GM12878 (cell line): ENCODE results near the gene SNN. TPM values are rescaled to one million over a fixed set of nuclear protein-coding genes. Genes with fewer than 3 reads are reported as not detected.

Source experiments
- ATAC-seq: fragments of 200-7000 bp; cut with Tn5 transposase; 3 replicates; pipeline ENCODE4 v1.9.1; 2020; ENCODE audit warnings: mild to moderate bottlenecking, moderate library complexity
- BruUV-seq: library from RNA; stranded (reverse); fragments of 400-500 nt; replicated peaks from 2 replicates; lab custom pipeline; 2021; lab: Mats Ljungman, UMichigan
- CTCF ChIA-PET: fragments of 300-600 bp; sonication (Branson Sonifier 250); formaldehyde crosslinking; extraction: SDS; loops from one replicate; lab custom pipeline; 2021; ENCODE audit warnings: inconsistent platforms; lab: Yijun Ruan, JAX
- POLR2A ChIA-PET: fragments of 350-600 bp; formaldehyde crosslinking; extraction: SDS; loops from one replicate; lab custom pipeline; 2021; ENCODE audit warnings: inconsistent platforms; lab: Charles Lee
- RAD21 ChIA-PET: fragments of 300-600 bp; sonication (Branson Sonifier 250); formaldehyde crosslinking; loops from one replicate; lab custom pipeline; 2023; ENCODE audit warnings: antibody characterized with exemption; ENCODE audit not compliant: unreplicated experiment; lab: Charles Lee
- SMC1A ChIA-PET: fragments of 300-600 bp; sonication (Branson Sonifier 250); formaldehyde crosslinking; loops from one replicate; lab custom pipeline; 2023; ENCODE audit not compliant: unreplicated experiment, uncharacterized antibody; lab: Charles Lee
- DNase-seq: peaks from one replicate; pipeline ENCODE4 v3.0.0-alpha.2; 2011; ENCODE audit warnings: low read depth, low spot score
- FAIRE-seq: peaks from 3 replicates; lab custom pipeline; 2011; peaks lifted over from hg19 to GRCh38; lab: Jason Lieb, UNC
- H2AFZ ChIP-seq: 2 replicates; pipeline ENCODE4 v1.6.0; 2011; ENCODE audit warnings: low read depth, low read length, control low read depth; ENCODE audit not compliant: control insufficient read depth
- H3K27ac ChIP-seq: 2 replicates; pipeline ENCODE4 v1.5.1; 2011; ENCODE audit warnings: control low read depth; ENCODE audit not compliant: control insufficient read depth, insufficient read depth
- H3K27me3 ChIP-seq, 2 experiments: replicated peaks in 1 of 2; 2 replicates each; pipeline versions ENCODE4 v1.6.0 to v1.6.1; 2011; ENCODE audit warnings: low read length in 1 of 2; ENCODE audit not compliant: control insufficient read depth in 2 of 2, insufficient read depth in 2 of 2
- H3K36me3 ChIP-seq, 2 experiments: 2 replicates each; pipeline ENCODE4 v1.5.1; 2011; ENCODE audit warnings: low read length in 1 of 2; ENCODE audit not compliant: control insufficient read depth in 2 of 2, insufficient read depth in 2 of 2
- H3K4me1 ChIP-seq: 2 replicates; pipeline ENCODE4 v1.6.1; 2011; ENCODE audit warnings: mild to moderate bottlenecking, low read length, moderate library complexity, mixed read lengths; ENCODE audit not compliant: control insufficient read depth, insufficient read depth
- H3K4me2 ChIP-seq: 2 replicates; pipeline ENCODE4 v1.6.0; 2011; ENCODE audit warnings: control low read depth; ENCODE audit not compliant: control insufficient read depth, insufficient read depth
- H3K4me3 ChIP-seq: fragments of 200-600 bp; sonication (generic); 2 replicates; pipeline ENCODE4 v1.5.1; 2016
- H3K79me2 ChIP-seq: 2 replicates; pipeline ENCODE4 v1.6.0; 2011; ENCODE audit warnings: low read length; ENCODE audit not compliant: control insufficient read depth, insufficient read depth
- H3K9ac ChIP-seq: 2 replicates; pipeline ENCODE4 v1.8.0; 2011; ENCODE audit warnings: low read length, control low read depth, mixed read lengths; ENCODE audit not compliant: control insufficient read depth, insufficient read depth
- H3K9me3 ChIP-seq: replicated peaks from 3 replicates; pipeline ENCODE4 v1.5.1; 2011; ENCODE audit warnings: mild to moderate bottlenecking, low read length; ENCODE audit not compliant: control insufficient read depth, insufficient read depth
- H4K20me1 ChIP-seq: 2 replicates; pipeline ENCODE4 v1.6.0; 2011; ENCODE audit not compliant: control insufficient read depth, insufficient read depth
- BHLHE40 ChIP-seq, 2 experiments: fragments of 450-650 bp in 1 of 2; IDR thresholded peaks; 2 replicates each; pipeline ENCODE4 v1.6.1; 2011 to 2017; ENCODE audit warnings: low read depth in 2 of 2, borderline replicate concordance in 1 of 2, improper control_type of control experiment in 1 of 2, low read length in 1 of 2, mild to moderate bottlenecking in 1 of 2
- CBX5 ChIP-seq: sonication (generic); IDR thresholded peaks from 2 replicates; pipeline ENCODE4 v1.6.1; 2016; ENCODE audit warnings: low read depth, moderate library complexity, mild to moderate bottlenecking, inconsistent platforms
- CREM ChIP-seq: IDR thresholded peaks from 2 replicates; pipeline ENCODE4 v1.6.1; 2014; ENCODE audit warnings: antibody characterized with exemption, low read depth
- MTA3 ChIP-seq: IDR thresholded peaks from 2 replicates; pipeline ENCODE4 v1.6.1; 2012; ENCODE audit warnings: low read length, inconsistent platforms, borderline replicate concordance
- NBN ChIP-seq: fragments of 450-650 bp; IDR thresholded peaks from 2 replicates; pipeline ENCODE4 v1.6.1; 2016
- PML ChIP-seq: IDR thresholded peaks from 2 replicates; pipeline ENCODE4 v1.6.1; 2012; ENCODE audit warnings: low read length, inconsistent platforms
- RUNX3 ChIP-seq: IDR thresholded peaks from 2 replicates; pipeline ENCODE4 v1.6.1; 2012; ENCODE audit warnings: low read length, inconsistent platforms
- WGBS: methylation state at CpG from one replicate; pipeline ENCODE4 v1.1.6; 2016; ENCODE audit warnings: low lambda C conversion rate; ENCODE audit not compliant: insufficient replicate concordance, insufficient coverage; ENCODE audit errors: missing lambda C conversion rate; 5-methylcytosine and 5-hydroxymethylcytosine counted together
- in situ Hi-C: fragments of 300-500 bp; cut with MboI; formaldehyde crosslinking; loops from 9 replicates; pipeline ENCODE4 v1.14.3; 2018; ENCODE audit warnings: mixed read lengths
- intact Hi-C: fragments of 100-400 bp; cut with micrococcal nuclease; formaldehyde crosslinking; loops from one replicate; pipeline ENCODE4 v1.14.2; 2022; ENCODE audit not compliant: unreplicated experiment
- polyA plus RNA-seq, 11 experiments: library from polyadenylated mRNA; depleted of rRNA in 4 of 11; unstranded in 6 of 11; stranded (reverse) in 5 of 11; fragments of >200 nt; fragmentation: Nextera tagmentation in 4 of 11; fragmentation: Illumina TruSeq in 1 of 11; extraction: Ambion mirVana in 4 of 11; extraction: Trizol in 1 of 11; gene quantifications; 1 replicate in 1 of 11; 2 replicates in 10 of 11; pipeline versions ENCODE4 v1.2.1 to v1.2.3, GENCODE V29; 2011 to 2016; ENCODE audit warnings: inconsistent platforms in 2 of 11, missing spikeins in 2 of 11, low read depth in 1 of 11
- total RNA-seq, 4 experiments: library from RNA; depleted of rRNA in 3 of 4; stranded (reverse); fragments of >200 nt in 3 of 4; fragmentation: Illumina TruSeq in 1 of 4; extraction: Trizol in 1 of 4; gene quantifications; 2 replicates each; pipeline versions ENCODE4 v1.2.1 to v1.2.3, GENCODE V29; 2013 to 2021

Gene SNN
- total and polyA plus RNA-seq, 10 of the 15 experiments (the other 5 are each of a cell fraction or from before 2014, with no cell fraction given) = 2.2 to 43.4 (median 27.8) TPM

DNA sequence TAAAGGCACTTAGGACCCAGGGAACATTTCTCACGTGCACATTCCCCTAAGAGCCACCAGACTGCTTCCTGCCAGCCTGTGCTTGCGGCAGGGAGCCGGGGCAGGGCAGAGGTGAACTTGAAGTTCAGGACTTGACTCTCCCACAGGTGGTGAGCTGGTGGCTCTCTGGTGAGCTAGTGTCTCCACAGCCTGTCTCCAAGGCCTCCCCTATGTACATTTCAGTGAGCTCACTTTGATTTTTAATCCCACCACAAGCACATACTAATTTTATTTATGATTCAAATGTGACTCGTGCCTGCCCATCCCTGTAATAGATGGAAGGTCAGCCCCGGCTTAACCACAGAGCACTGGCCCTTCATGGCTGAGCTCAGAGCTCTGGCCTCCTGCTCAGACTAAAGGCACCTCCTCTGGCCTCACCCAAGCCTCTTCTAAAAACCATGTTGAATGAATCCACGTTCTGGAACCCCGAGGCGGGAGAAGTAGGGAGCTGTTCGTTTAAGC lies 9.2 kb downstream of the SNN start:
- TF ChIP-seq MTA3 (0 out of 2 replicates have a peak, but pooled peaks have one; percentile 5), BHLHE40 (IDR thresholded peaks at IDR 0.05; ENCODE audit: borderline replicate concordance in 1 of 2, low read depth in 2 of 2, low read length in 1 of 2) (peak; percentile 52 to 66; a peak in 2 of 4 replicates), NBN (no peak), CBX5 (0 out of 2 replicates have a peak, but pooled peaks have one; percentile 8), CREM (no peak), RUNX3 (no peak), PML (0 out of 2 replicates have a peak, but pooled peaks have one; percentile 30)
- TF ChIP-seq, all 136 proteins: peak for 4
- DNase-seq (no peak), FAIRE-seq (no peak), ATAC-seq (no peak)
- WGBS = 82% methylated on average over 9 of the region's 9 CpGs
- Histone ChIP-seq H2AFZ (no peak overlapping the region), H3K9me3 (no peaks in the 10 kb centered on the region), H4K20me1 (peaks cover 6% of the 10 kb centered on the region; the same call in 1 of the 2 replicates), H3K27ac (peak overlapping the region; percentile 57), H3K36me3 (peaks cover 31 to 35% of the 10 kb centered on the region in 2 experiments), H3K79me2 (peaks cover 34% of the 10 kb centered on the region), H3K9ac (no peak overlapping the region), H3K4me2 (peak overlapping the region; percentile 75), H3K27me3 (no peaks in the 10 kb centered on the region), H3K4me3 (no peak overlapping the region), H3K4me1 (peaks cover 69% of the 10 kb centered on the region)
- POLR2A ChIA-PET = interaction anchor here (0.5 to 7.9 kb wide), 7 partner anchors 7 to 811 kb away, joined by 3 to 75 read pairs (median 6); partner anchors contain the start of genes SNN and TXNDC11
- intact Hi-C loops = no loop called here
- CTCF ChIA-PET = interaction anchor here (1.0 to 5.2 kb wide), 7 partner anchors 11 to 306 kb away, joined by 3 to 34 read pairs (median 5); no protein-coding TSS in a partner anchor
- in situ Hi-C loops = no loop called here
- SMC1A ChIA-PET = interaction anchor here (0.6 to 6.8 kb wide), 16 partner anchors 9 to 368 kb away, joined by 3 to 46 read pairs (median 3); partner anchors contain the start of gene SNN
- RAD21 ChIA-PET = interaction anchor here (0.7 to 4.1 kb wide), 5 partner anchors 8 to 146 kb away, joined by 4 to 34 read pairs (median 6); partner anchors contain the start of genes SNN and ZC3H7A
- no TSS peak for BruUV-seq
